Spleen (tissue), 11 donors: ENCODE data around the gene PRR16. TPM values are rescaled to one million over a fixed set of nuclear protein-coding genes. Genes with fewer than 3 reads are reported as not detected.

Source experiments
- DNase-seq: peaks from one replicate; pipeline ENCODE4 v3.0.0-alpha.2; 2020
- H3K27ac ChIP-seq, 8 donors: fragments of 200-600 bp; sonication (generic) in 7 of 8; 1 replicate in 4 of 8; 2 replicates in 4 of 8; pipeline versions ENCODE4 v1.5.0 to v1.8.0; 2016 to 2021; ENCODE audit warnings: inconsistent platforms in 4 of 8, mild to moderate bottlenecking in 4 of 8, moderate library complexity in 1 of 8
- H3K27me3 ChIP-seq, 7 donors: fragments of 200-600 bp; sonication (generic) in 6 of 7; replicated peaks in 1 of 7; 1 replicate in 4 of 7; 2 replicates in 3 of 7; pipeline versions ENCODE4 v1.5.0 to v1.8.0; 2016 to 2021; ENCODE audit warnings: inconsistent platforms in 3 of 7, mild to moderate bottlenecking in 1 of 7
- H3K36me3 ChIP-seq, 6 donors: fragments of 200-600 bp; sonication (generic) in 5 of 6; 1 replicate in 4 of 6; 2 replicates in 2 of 6; pipeline versions ENCODE4 v1.5.0 to v1.8.0; 2016 to 2021; ENCODE audit warnings: inconsistent platforms in 2 of 6
- H3K4me1 ChIP-seq, 6 donors: fragments of 200-600 bp; sonication (generic) in 5 of 6; 1 replicate in 3 of 6; 2 replicates in 3 of 6; pipeline versions ENCODE4 v1.5.0 to v1.8.0; 2016 to 2021; ENCODE audit warnings: inconsistent platforms in 3 of 6
- H3K4me3 ChIP-seq, 8 donors: fragments of 200-600 bp; sonication (generic) in 7 of 8; 1 replicate in 4 of 8; 2 replicates in 4 of 8; pipeline versions ENCODE4 v1.5.0 to v1.8.0; 2016 to 2021; ENCODE audit warnings: inconsistent platforms in 4 of 8, mild to moderate bottlenecking in 4 of 8, moderate library complexity in 2 of 8
- H3K9me3 ChIP-seq, 8 donors: fragments of 200-600 bp; sonication (generic) in 7 of 8; 1 replicate in 4 of 8; 2 replicates in 4 of 8; pipeline versions ENCODE4 v1.5.0 to v1.8.0; 2016 to 2021; ENCODE audit warnings: inconsistent platforms in 4 of 8
- CTCF ChIP-seq, 11 experiments: fragments of 200-600 bp in 7 of 11; fragments of 450-650 bp in 4 of 11; sonication (generic) in 4 of 11; IDR thresholded peaks in 8 of 11; conservative IDR thresholded peaks in 3 of 11; 1 replicate in 7 of 11; 2 replicates in 4 of 11; pipeline versions ENCODE4 v1.4.0 to v1.8.0; 2016 to 2021; ENCODE audit warnings: antibody characterized with exemption in 11 of 11, inconsistent platforms in 4 of 11, mild to moderate bottlenecking in 1 of 11
- POLR2A ChIP-seq, 3 donors: fragments of 450-650 bp; IDR thresholded peaks; one replicate each; pipeline ENCODE4 v1.5.1; 2017; ENCODE audit warnings: antibody characterized with exemption in 3 of 3, mild to moderate bottlenecking in 1 of 3
- POLR2AphosphoS5 ChIP-seq, 3 donors: sonication (generic); formaldehyde crosslinking; IDR thresholded peaks; one replicate each; pipeline ENCODE4 v1.5.1; 2017; ENCODE audit warnings: antibody characterized with exemption in 3 of 3
- WGBS, 5 donors: extraction: QIAGEN DNeasy Blood & Tissue Kit in 3 of 5; methylation state at CpG; one replicate each; pipeline versions ENCODE4 v1.1.5 to v1.1.7; 2013 to 2018; 5-methylcytosine and 5-hydroxymethylcytosine counted together
- intact Hi-C: fragments of 100-400 bp; cut with DNase I; formaldehyde crosslinking; loops from one replicate; pipeline ENCODE4 v1.15.0; 2023; ENCODE audit warnings: low total_unique reads
- polyA plus RNA-seq, 3 donors: library from polyadenylated mRNA; stranded (reverse); fragments of 200-250 nt; gene quantifications; one replicate each; pipeline ENCODE4 v1.2.1, GENCODE V29; 2013
- total RNA-seq, 7 donors: library from RNA; depleted of rRNA in 3 of 7; stranded (reverse); fragments of >200 nt in 3 of 7; fragmentation: NEBNext Ultra II Directional in 4 of 7; extraction: Animal tissue kit (Norgen Biotek cat#: 25700) in 4 of 7; gene quantifications; one replicate each; pipeline versions ENCODE4 v1.1.0 to v1.2.1, GENCODE V29; 2016 to 2021
- donor health status: healthy with polysubstance abuse.
- donor health status: DM: no; HTN: no; CAD: no; lungs with moderate emphysema.
- donor health status: DM: no; HTN: no; CAD: no.
- donor health status: Bipolar disorder and iron deficiency.
- donor health status: healthy.
- donor health status: DM: no; HTN: no; CAD: no.
- donor health status: DM: yes; HTN: yes; CAD: no.

Gene PRR16
- total and polyA plus RNA-seq, 10 donors, result 0.61 to 4.5 (median 2.1) TPM

GRCh38 chr5:120430572-120430971, 33.5 kb upstream of the PRR16 start:
- no peak overlapping the region for H3K4me3 ChIP-seq
- H3K27me3 ChIP-seq, result no peaks in the 10 kb centered on the region
- H3K36me3 ChIP-seq, result no peaks in the 10 kb centered on the region
- H3K27ac ChIP-seq, result no peak overlapping the region
- no peaks in the 10 kb centered on the region for H3K4me1 ChIP-seq
- no peak for DNase-seq
- TF ChIP-seq POLR2A (IDR thresholded peaks at IDR 0.05) (no peak), POLR2AphosphoS5 (IDR thresholded peaks at IDR 0.05) (no peak), CTCF (IDR thresholded peaks at IDR 0.05 in 8 of 11, conservative IDR thresholded peaks at IDR 0.05 in 3 of 11) (no peak)
- H3K9me3 ChIP-seq, result peaks cover 0 to 35% (median 11%) of the 10 kb centered on the region in 8 donors
- intact Hi-C loops, result no loop called here

- H3K36me3 ChIP-seq, result no peaks in the 10 kb centered on the region
- TF ChIP-seq POLR2AphosphoS5 (IDR thresholded peaks at IDR 0.05), result no peak
- no peak for TF ChIP-seq CTCF (IDR thresholded peaks at IDR 0.05 in 8 of 11, conservative IDR thresholded peaks at IDR 0.05 in 3 of 11)
- no peak for TF ChIP-seq POLR2A (IDR thresholded peaks at IDR 0.05)
- DNase-seq, result no peak
- H3K27ac ChIP-seq, result no peak overlapping the region
- intact Hi-C loops, result no loop called here
- H3K9me3 ChIP-seq, result peaks cover 0 to 31% (median 11%) of the 10 kb centered on the region in 8 donors
- H3K27me3 ChIP-seq, result no peaks in the 10 kb centered on the region
- H3K4me3 ChIP-seq, result no peak overlapping the region
- H3K4me1 ChIP-seq, result no peaks in the 10 kb centered on the region
Measured at GRCh38 chr5:120432861-120433260, 31.2 kb upstream of the PRR16 start.

- no peaks in the 10 kb centered on the region for H3K27me3 ChIP-seq
- no peaks in the 10 kb centered on the region for H3K4me1 ChIP-seq
- H3K27ac ChIP-seq, result no peak overlapping the region
- no peak for TF ChIP-seq CTCF (IDR thresholded peaks at IDR 0.05 in 8 of 11, conservative IDR thresholded peaks at IDR 0.05 in 3 of 11)
- no peak for TF ChIP-seq POLR2AphosphoS5 (IDR thresholded peaks at IDR 0.05)
- TF ChIP-seq POLR2A (IDR thresholded peaks at IDR 0.05), result no peak
- H3K9me3 ChIP-seq, result peaks cover 0 to 17% (median 9%) of the 10 kb centered on the region in 8 donors
- no peak for DNase-seq
- H3K36me3 ChIP-seq, result no peaks in the 10 kb centered on the region
- 86 to 98% (median 91%) methylated on average over 2 of the region's 2 CpGs for WGBS, 5 donors
- intact Hi-C loops, result no loop called here
- no peak overlapping the region for H3K4me3 ChIP-seq
Measured at GRCh38 chr5:120435129-120435528, 29.0 kb upstream of the PRR16 start.

- 71 to 93% (median 88%) methylated on average over 1 of the region's 1 CpG for WGBS, 5 donors
- intact Hi-C loops, result no loop called here
Measured at GRCh38 chr5:120436996-120437395, 27.1 kb upstream of the PRR16 start.

More at GRCh38 chr5:120436996-120437395, 27.1 kb upstream of the PRR16 start:
- Histone ChIP-seq H3K9me3 (peaks cover 0 to 2% (median 0%) of the 10 kb centered on the region in 8 donors), H3K27me3 (no peaks in the 10 kb centered on the region), H3K4me1 (no peaks in the 10 kb centered on the region), H3K36me3 (no peaks in the 10 kb centered on the region), H3K4me3 (no peak overlapping the region), H3K27ac (no peak overlapping the region)
- TF ChIP-seq POLR2A (IDR thresholded peaks at IDR 0.05) (no peak), POLR2AphosphoS5 (IDR thresholded peaks at IDR 0.05) (no peak), CTCF (IDR thresholded peaks at IDR 0.05 in 8 of 11, conservative IDR thresholded peaks at IDR 0.05 in 3 of 11) (no peak)
- DNase-seq, result no peak
